ENCODE results near the gene ACY1.

Gene ACY1

DNA sequence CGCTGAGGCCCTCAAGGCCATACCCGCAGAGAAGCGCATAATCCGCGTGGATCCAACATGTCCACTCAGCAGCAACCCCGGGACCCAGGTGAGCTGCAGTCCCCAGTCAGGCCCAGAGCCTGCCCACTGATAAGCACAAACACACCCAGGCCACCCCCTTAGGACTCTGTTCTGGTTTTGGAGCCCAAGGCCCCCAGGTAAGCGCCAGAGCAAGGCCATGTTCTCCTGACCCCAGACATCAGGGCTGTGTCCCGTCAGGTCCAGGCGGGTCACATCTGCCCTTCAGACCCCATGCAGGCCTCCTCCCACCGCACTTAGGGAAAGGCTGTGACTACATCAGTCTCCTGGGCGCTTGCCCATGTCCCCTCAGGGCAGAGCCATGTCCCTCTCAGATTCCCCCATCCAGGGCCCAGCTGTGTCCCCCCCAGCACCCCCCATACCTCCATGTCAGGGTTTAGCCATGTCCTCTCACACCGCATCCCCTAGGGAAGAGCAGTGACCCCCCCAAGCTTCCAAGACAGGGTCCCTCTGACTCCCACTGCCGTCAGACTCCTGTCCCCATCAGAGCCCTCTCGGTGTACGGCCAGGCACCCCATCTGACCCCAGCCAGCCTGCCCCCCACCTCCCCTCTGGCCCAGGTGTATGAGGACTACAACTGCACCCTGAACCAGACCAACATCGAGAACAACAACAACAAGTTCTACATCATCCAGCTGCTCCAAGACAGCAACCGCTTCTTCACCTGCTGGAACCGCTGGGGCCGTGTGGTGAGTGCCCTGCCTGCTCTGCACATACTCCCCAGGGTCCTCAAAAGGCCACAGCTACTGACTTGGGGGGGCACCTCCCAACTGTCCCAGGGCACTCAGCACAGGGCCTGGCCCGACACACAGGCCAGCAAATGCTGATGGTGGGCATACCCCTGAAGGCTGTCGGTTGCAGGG, 39.6 kb upstream of the ACY1 start:
- H3K27me3 Mint-ChIP-seq, result no peaks in the 10 kb centered on the region
- peak overlapping the region; percentile 43 for H3K27ac Mint-ChIP-seq
- H3K36me3 Mint-ChIP-seq, result peaks cover 4% of the 10 kb centered on the region
- no peaks in the 10 kb centered on the region for H3K9me3 Mint-ChIP-seq (ENCODE audit: low read depth)
- H3K4me3 Mint-ChIP-seq, result peak overlapping the region; percentile 41
- peaks cover 27% of the 10 kb centered on the region for H3K4me1 Mint-ChIP-seq (ENCODE audit: low read depth)

DNA sequence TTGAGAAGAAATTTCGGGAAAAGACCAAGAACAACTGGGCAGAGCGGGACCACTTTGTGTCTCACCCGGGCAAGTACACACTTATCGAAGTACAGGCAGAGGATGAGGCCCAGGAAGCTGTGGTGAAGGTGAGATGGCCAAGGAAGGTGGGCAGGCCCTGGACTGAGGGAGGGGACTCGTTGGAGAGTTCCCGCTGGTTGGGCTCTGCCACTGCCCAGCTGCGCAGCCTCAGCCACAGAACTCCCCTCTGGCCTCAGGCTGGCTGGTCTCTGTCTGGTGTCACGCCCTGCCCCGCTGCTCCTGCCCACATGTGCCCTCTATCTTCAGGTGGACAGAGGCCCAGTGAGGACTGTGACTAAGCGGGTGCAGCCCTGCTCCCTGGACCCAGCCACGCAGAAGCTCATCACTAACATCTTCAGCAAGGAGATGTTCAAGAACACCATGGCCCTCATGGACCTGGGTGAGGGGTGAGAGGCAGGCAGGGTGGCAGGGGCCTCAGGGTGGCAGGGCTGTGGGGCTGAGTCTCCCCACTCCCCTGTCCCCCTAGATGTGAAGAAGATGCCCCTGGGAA, 38.8 kb upstream of the ACY1 start:
- no peak overlapping the region for H3K4me3 Mint-ChIP-seq
- no peaks in the 10 kb centered on the region for H3K27me3 Mint-ChIP-seq
- no peaks in the 10 kb centered on the region for H3K9me3 Mint-ChIP-seq (ENCODE audit: low read depth)
- peak overlapping the region; percentile 43 for H3K27ac Mint-ChIP-seq
- peaks cover 21% of the 10 kb centered on the region for H3K4me1 Mint-ChIP-seq (ENCODE audit: low read depth)
- H3K36me3 Mint-ChIP-seq, result peaks cover 4% of the 10 kb centered on the region

DNA sequence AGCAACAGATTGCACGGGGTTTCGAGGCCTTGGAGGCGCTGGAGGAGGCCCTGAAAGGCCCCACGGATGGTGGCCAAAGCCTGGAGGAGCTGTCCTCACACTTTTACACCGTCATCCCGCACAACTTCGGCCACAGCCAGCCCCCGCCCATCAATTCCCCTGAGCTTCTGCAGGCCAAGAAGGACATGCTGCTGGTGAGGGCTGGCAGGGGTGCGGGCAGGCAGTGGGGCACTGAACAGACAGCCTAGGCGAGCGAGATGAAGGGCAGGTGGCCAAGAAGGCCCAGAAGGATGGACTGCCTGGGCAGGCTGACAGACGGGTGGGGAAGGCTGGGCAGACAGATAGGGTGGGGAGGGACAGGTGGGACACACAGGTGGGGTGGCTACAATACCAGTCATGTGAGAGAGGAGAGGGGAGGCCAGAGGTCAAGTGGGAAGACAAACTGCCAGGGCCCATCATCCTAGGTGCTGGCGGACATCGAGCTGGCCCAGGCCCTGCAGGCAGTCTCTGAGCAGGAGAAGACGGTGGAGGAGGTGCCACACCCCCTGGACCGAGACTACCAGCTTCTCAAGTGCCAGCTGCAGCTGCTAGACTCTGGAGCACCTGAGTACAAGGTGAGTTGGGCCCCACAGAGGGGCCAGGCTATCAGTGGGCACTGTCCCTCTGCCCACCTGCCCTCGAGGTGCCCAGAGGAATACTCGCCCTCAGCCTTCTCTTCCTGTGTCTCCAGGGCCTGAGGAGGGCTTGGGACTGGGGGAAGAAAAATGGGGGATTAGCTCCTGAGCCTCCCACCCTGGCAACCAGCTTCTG, 38.1 kb upstream of the ACY1 start:
- Mint-ChIP-seq H3K27me3 (no peaks in the 10 kb centered on the region), H3K36me3 (peaks cover 4% of the 10 kb centered on the region), H3K4me1 (ENCODE audit: low read depth) (peaks cover 15% of the 10 kb centered on the region), H3K9me3 (ENCODE audit: low read depth) (no peaks in the 10 kb centered on the region), H3K4me3 (no peak overlapping the region), H3K27ac (no peak overlapping the region)

DNA sequence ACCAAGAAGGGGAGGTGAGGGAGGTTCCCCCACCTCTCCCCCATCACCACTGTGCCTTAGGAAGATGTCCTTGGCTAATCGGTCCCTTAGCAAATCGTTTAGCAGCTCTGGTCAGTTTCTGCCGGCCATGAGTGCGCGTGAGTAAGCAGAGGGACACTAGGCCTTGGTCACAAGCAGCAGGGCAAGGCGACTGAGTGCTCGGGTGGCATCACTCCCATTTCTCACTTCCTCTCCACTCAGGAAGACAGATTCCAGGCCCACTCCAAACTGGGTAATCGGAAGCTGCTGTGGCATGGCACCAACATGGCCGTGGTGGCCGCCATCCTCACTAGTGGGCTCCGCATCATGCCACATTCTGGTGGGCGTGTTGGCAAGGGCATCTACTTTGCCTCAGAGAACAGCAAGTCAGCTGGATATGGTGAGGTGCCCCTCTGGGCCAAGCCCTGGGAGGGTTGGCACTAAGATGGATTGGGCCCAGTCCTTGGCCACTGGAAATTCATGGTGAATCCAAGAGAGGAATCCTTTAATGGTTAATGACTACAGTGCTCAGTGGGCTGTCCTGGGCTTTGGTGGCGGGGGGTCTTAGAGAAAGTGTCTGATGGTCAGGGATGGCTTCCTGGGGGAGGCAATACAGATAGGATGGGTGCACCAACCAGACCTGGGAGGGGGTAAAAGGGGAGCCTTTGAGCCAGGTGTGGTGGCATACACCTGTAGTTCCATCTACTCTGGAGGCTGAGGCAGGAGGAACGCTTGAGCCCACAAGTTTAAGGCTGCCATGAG, 37.2 kb upstream of the ACY1 start:
- Mint-ChIP-seq H3K4me3 (no peak overlapping the region), H3K27me3 (no peaks in the 10 kb centered on the region), H3K9me3 (ENCODE audit: low read depth) (no peaks in the 10 kb centered on the region), H3K4me1 (ENCODE audit: low read depth) (peaks cover 6% of the 10 kb centered on the region), H3K36me3 (no peaks in the 10 kb centered on the region), H3K27ac (no peak overlapping the region)

DNA sequence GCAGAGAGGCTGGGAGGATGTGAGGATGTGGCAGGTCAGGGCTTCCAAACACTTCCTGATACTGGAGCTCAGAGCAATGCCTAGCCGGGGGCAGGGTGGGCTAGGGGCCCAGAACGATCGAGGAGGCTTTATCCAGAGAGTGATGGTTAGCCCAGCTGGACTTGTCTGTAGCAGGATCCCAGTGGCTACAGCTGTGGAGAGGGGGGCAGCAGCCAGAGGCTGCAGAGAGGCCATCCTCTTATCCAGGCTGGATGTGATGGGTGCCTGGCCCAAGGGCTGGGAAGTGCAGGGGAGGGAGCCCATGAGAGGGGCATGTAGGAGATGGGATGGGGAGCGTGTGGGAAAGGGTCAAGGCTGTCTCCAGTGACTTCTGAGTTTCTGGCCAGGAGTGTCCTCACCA, 36.5 kb upstream of the ACY1 start:
- Mint-ChIP-seq H3K27ac (no peak overlapping the region), H3K4me3 (no peak overlapping the region), H3K36me3 (no peaks in the 10 kb centered on the region), H3K9me3 (ENCODE audit: low read depth) (no peaks in the 10 kb centered on the region), H3K27me3 (no peaks in the 10 kb centered on the region), H3K4me1 (ENCODE audit: low read depth) (peaks cover 6% of the 10 kb centered on the region)

DNA sequence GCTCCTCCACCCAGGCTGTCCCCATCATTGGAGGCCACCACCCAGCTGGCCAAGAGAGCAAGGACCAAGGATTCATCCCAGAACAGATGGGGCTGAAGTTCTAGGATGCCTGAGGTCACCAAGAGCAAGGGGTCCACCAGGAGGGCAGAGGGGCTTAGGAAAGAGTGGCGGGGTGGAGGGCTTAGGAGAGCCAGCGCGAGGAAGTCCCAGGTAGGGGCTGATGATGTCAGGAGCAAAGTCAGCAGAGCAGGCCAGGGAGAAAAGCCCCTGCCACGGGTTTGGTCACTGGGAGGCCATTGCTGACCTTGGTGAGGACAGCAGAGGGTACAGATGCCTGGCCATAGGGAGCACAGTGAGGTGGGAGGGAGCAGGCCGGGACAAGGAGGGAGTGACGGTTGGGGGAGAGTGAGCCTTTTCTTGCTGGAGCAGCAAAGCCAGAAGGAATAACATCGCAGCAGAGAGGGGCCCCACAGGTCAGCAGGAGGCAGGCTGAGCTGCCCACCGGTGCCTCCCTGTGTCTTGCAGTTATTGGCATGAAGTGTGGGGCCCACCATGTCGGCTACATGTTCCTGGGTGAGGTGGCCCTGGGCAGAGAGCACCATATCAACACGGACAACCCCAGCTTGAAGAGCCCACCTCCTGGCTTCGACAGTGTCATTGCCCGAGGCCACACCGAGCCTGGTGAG, 36.0 kb upstream of the ACY1 start:
- Mint-ChIP-seq H3K4me3 (no peak overlapping the region), H3K27me3 (no peaks in the 10 kb centered on the region), H3K4me1 (ENCODE audit: low read depth) (peaks cover 5% of the 10 kb centered on the region), H3K9me3 (ENCODE audit: low read depth) (no peaks in the 10 kb centered on the region), H3K27ac (no peak overlapping the region), H3K36me3 (no peaks in the 10 kb centered on the region)

DNA sequence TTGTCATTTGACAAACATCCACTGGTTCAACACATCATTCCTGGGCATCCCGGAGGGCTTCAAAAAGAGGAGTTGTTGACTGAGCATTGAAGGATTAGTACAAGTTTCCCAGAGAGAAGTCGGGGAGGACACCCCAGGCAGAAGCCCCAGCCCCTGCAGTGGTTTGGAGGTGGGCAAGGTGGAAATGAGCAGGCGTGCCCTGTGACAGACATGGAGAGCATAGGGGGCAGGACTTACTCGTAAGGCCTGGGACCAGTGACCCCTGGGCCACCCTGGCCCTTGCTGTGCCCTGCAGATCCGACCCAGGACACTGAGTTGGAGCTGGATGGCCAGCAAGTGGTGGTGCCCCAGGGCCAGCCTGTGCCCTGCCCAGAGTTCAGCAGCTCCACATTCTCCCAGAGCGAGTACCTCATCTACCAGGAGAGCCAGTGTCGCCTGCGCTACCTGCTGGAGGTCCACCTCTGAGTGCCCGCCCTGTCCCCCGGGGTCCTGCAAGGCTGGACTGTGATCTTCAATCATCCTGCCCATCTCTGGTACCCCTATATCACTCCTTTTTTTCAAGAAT, 35.2 kb upstream of the ACY1 start:
- no peaks in the 10 kb centered on the region for H3K9me3 Mint-ChIP-seq (ENCODE audit: low read depth)
- no peak overlapping the region for H3K4me3 Mint-ChIP-seq
- no peak overlapping the region for H3K27ac Mint-ChIP-seq
- no peaks in the 10 kb centered on the region for H3K27me3 Mint-ChIP-seq
- H3K4me1 Mint-ChIP-seq (ENCODE audit: low read depth), result peaks cover 2% of the 10 kb centered on the region
- H3K36me3 Mint-ChIP-seq, result no peaks in the 10 kb centered on the region

DNA sequence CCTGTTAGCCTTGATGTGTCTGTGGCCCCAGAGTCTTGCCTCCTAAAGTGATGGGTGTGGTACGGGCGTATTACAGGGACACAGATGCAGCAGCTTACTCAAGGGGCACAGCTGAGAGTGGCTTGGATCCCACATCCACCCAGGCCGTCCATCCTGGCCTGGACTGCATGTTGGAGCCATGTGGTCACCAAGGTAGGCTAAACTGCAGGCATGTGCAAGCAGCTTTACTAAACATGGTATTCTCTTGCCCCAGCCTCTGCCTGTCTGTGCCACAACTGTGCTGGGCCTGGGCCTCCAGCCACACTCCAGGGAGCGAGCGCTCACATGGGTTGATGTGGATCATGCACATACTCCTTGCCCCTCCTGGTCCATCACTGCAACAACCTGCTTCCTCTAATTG, 34.2 kb upstream of the ACY1 start:
- H3K27ac Mint-ChIP-seq, result no peak overlapping the region
- peaks cover 3% of the 10 kb centered on the region for H3K27me3 Mint-ChIP-seq
- H3K9me3 Mint-ChIP-seq (ENCODE audit: low read depth), result no peaks in the 10 kb centered on the region
- no peaks in the 10 kb centered on the region for H3K36me3 Mint-ChIP-seq
- no peak overlapping the region for H3K4me3 Mint-ChIP-seq
- no peaks in the 10 kb centered on the region for H3K4me1 Mint-ChIP-seq (ENCODE audit: low read depth)

DNA sequence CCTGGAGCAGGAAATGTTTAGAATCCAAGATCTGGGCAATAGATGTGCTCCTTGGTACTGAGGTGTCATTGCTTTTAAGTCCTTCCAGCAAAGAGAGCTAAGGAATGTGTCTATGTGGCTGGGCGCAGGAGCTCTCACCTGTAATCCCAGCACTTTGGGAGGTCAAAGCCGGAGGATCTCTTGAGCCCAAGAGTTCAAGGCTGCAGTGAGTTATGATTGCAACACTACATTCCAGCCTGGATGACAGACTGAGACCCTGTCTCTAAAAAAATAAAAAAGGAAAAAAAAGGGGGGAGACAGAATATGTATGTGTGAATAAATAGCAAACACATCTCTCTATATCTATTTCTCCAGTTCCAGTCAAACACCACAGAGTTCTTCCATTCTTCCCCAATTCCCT, 32.4 kb upstream of the ACY1 start:
- Mint-ChIP-seq H3K4me1 (ENCODE audit: low read depth) (no peaks in the 10 kb centered on the region), H3K9me3 (ENCODE audit: low read depth) (no peaks in the 10 kb centered on the region), H3K4me3 (no peak overlapping the region), H3K36me3 (no peaks in the 10 kb centered on the region), H3K27me3 (peaks cover 3% of the 10 kb centered on the region), H3K27ac (no peak overlapping the region)

DNA sequence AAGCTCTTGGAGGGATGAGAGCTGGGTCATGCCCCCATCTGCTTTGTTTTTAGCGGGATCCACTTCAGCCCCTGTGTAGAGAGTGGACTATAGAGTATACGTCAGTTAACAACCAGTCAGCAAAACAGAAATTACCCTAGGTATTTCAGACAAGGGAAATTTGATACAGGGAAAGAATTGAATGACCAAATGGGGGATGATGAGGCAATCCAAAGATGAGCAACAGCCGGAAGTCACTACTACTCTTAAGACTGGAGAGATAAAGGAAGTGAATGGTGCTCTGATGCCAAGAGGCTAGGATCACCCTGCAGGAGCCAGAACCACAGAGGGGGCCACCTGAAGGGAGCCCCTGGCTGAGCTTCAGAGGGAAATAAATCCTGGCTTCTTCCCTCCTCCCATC, 29.9 kb upstream of the ACY1 start:
- Mint-ChIP-seq H3K4me1 (ENCODE audit: low read depth) (peaks cover 6% of the 10 kb centered on the region), H3K27ac (no peak overlapping the region)

DNA sequence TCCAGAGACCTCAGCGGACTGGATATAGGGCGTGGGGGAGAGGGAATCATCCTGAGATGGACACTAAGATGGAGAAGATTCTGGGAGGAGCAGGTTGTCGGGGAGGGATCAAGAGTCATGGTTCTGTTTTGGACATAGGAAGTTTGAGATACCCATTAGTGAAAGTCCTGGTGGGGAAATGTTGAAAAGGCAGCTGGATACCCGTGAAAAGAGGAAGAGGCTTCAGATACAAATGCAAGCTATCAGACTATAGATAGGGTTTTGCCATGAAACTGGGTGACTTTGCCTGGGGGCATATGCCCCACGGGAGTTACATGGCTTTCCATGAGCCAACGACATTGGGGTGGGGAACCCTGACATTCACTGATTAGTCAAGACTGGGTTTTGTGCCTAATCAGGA, 29.2 kb upstream of the ACY1 start:
- Mint-ChIP-seq H3K4me3 (peak overlapping the region; percentile 31), H3K9me3 (ENCODE audit: low read depth) (no peaks in the 10 kb centered on the region), H3K36me3 (peaks cover 3% of the 10 kb centered on the region), H3K4me1 (ENCODE audit: low read depth) (peaks cover 6% of the 10 kb centered on the region), H3K27ac (no peak overlapping the region), H3K27me3 (peaks cover 6% of the 10 kb centered on the region)

More for the DNA sequence above, 29.9 kb upstream of the ACY1 start:
- Mint-ChIP-seq H3K27me3 (peaks cover 6% of the 10 kb centered on the region), H3K36me3 (peaks cover 3% of the 10 kb centered on the region), H3K9me3 (ENCODE audit: low read depth) (no peaks in the 10 kb centered on the region), H3K4me3 (no peak overlapping the region)

DNA sequence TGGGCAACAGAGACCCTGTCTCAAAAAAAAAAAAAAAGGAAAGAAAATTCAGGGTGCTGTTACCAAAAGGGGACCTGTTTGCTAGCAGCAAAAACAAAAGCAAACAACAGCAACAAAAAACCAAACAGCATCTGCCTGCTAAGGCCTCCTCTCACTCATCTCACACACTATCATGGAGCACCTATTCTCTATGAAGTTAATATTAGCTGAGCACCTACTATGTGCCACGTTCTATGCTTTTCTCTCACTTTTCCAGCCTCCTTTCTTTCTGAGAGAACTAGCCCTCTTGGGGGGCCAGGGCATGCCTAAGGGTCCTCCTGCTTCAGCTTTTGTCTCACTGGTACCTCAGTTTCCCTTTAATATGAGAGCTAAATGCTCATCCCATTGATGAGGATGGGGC, 28.6 kb upstream of the ACY1 start:
- peaks cover 3% of the 10 kb centered on the region for H3K36me3 Mint-ChIP-seq
- H3K9me3 Mint-ChIP-seq (ENCODE audit: low read depth), result no peaks in the 10 kb centered on the region
- no peak overlapping the region for H3K4me3 Mint-ChIP-seq
- H3K4me1 Mint-ChIP-seq (ENCODE audit: low read depth), result peaks cover 6% of the 10 kb centered on the region
- H3K27ac Mint-ChIP-seq, result no peak overlapping the region
- peaks cover 6% of the 10 kb centered on the region for H3K27me3 Mint-ChIP-seq

DNA sequence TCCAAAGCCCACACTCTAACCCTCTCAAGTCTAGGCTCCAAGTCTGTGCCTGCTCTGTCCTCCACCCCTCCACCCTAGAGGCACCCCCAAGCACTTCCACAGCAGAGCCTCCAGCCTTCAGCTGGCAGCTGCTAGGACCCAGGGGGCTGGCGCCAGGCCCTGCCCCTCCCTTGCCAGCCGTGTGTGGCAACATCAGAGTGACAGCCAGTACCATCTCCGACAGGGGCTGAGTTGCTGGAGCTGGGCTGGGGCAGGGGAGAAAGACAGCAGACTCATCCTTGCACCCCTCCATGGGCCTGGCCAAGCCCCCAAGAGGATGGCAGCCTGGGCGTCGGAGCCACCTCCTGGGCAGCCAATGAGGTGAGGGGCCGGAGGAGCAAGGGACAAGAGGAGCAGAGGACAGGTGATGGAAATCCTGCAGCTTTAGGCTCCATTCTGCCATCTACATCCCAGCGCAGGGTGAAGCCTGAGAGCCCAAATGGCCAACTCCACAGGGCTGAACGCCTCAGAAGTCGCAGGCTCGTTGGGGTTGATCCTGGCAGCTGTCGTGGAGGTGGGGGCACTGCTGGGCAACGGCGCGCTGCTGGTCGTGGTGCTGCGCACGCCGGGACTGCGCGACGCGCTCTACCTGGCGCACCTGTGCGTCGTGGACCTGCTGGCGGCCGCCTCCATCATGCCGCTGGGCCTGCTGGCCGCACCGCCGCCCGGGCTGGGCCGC, 28.0 kb upstream of the ACY1 start, which contains the start of gene GPR62:
Gene GPR62, plus strand, starts transcription at position 207 of the 718 bp plus-strand sequence. Its CDS starts 272 bp downstream, at position 479.
- H3K27me3 Mint-ChIP-seq, result peaks cover 6% of the 10 kb centered on the region
- H3K27ac Mint-ChIP-seq, result no peak within 1 kb of the TSS
- peaks cover 3% of the 10 kb centered on the region for H3K36me3 Mint-ChIP-seq
- peak within 1 kb of the TSS; percentile 31 for H3K4me3 Mint-ChIP-seq
- H3K4me1 Mint-ChIP-seq (ENCODE audit: low read depth), result peaks cover 6% of the 10 kb centered on the region
- no peaks in the 10 kb centered on the region for H3K9me3 Mint-ChIP-seq (ENCODE audit: low read depth)
